ENCODE results near the gene GALNT1.

- no peak for TF ChIP-seq POLR2A (IDR thresholded peaks at IDR 0.05; ENCODE audit: low read length)
- TF ChIP-seq GATA1 (IDR thresholded peaks at IDR 0.05; ENCODE audit: low read depth, low read length) = no peak
Observed at GRCh38 chr18:35732636-35733035, 151.1 kb downstream of the GALNT1 start.

All from erythroblast (primary cell).